ENCODE measurements around the gene OMA1.

- TF ChIP-seq, protein P1, sequence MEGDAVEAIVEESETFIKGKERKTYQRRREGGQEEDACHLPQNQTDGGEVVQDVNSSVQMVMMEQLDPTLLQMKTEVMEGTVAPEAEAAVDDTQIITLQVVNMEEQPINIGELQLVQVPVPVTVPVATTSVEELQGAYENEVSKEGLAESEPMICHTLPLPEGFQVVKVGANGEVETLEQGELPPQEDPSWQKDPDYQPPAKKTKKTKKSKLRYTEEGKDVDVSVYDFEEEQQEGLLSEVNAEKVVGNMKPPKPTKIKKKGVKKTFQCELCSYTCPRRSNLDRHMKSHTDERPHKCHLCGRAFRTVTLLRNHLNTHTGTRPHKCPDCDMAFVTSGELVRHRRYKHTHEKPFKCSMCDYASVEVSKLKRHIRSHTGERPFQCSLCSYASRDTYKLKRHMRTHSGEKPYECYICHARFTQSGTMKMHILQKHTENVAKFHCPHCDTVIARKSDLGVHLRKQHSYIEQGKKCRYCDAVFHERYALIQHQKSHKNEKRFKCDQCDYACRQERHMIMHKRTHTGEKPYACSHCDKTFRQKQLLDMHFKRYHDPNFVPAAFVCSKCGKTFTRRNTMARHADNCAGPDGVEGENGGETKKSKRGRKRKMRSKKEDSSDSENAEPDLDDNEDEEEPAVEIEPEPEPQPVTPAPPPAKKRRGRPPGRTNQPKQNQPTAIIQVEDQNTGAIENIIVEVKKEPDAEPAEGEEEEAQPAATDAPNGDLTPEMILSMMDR (conservative IDR thresholded peaks at IDR 0.05) = no peak
- TF ChIP-seq ZFX (IDR thresholded peaks at IDR 0.05) = no peak
Observed at GRCh38 chr1:58443986-58444868, 102.3 kb downstream of the OMA1 start.

Measured in C4-2B (cell line).